ENCODE data around the gene TRPC3.

DNA sequence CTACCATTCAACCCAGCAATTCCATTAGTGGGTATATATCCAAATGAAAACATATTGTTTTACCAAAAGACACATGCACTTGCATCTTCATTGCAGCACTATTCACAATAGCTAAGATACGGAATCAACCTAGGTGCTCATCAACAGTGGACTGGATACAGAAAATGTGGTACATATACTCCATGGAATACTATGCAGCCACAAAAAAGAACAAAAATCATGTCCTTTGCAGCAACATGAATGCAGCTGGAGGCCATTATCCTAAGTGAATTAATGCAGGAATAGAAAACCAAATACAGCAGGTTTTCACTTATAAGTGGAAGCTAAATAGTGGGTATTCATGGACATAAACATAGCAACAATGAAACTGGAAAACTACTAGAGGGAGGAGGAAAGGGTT lies 43.5 kb downstream of the TRPC3 start:
- TF ChIP-seq CTCF (IDR thresholded peaks at IDR 0.05) (no peak), POLR2A (IDR thresholded peaks at IDR 0.05) (no peak)
